HepG2 (cell line): ENCODE measurements around the gene COQ7. TPM values are rescaled to one million over a fixed set of nuclear protein-coding genes. Genes with fewer than 3 reads are reported as not detected.

Source experiments
- CREM ChIP-seq, 2 experiments: sonication (generic) in 1 of 2; formaldehyde crosslinking in 1 of 2; IDR thresholded peaks; 2 replicates each; pipeline versions ENCODE4 v1.4.0 to v1.6.1; 2016 to 2020; ENCODE audit warnings: antibody characterized with exemption in 1 of 2, mild to moderate bottlenecking in 1 of 2, missing genetic modification reagents in 1 of 2
- EEA1 ChIP-seq: sonication (generic); formaldehyde crosslinking; IDR thresholded peaks from 2 replicates; pipeline ENCODE4 v1.5.1; 2020; ENCODE audit warnings: mild to moderate bottlenecking, missing genetic modification reagents, borderline replicate concordance
- EHMT2 ChIP-seq: fragments of 200-600 bp; sonication (generic); IDR thresholded peaks from 2 replicates; pipeline ENCODE4 v1.7.0; 2017; ENCODE audit warnings: antibody characterized with exemption, low read depth, low read length, borderline replicate concordance
- ETV6 ChIP-seq: sonication (generic); formaldehyde crosslinking; conservative IDR thresholded peaks from 2 replicates; pipeline ENCODE4 v1.4.0; 2020; ENCODE audit warnings: missing genetic modification reagents
- FOXK2 ChIP-seq: fragments of 450-650 bp; IDR thresholded peaks from 2 replicates; pipeline ENCODE4 v1.6.1; 2016
- PRDM10 ChIP-seq: sonication (generic); formaldehyde crosslinking; IDR thresholded peaks from 2 replicates; pipeline ENCODE4 v1.4.0; 2020; ENCODE audit warnings: low read depth, missing genetic modification reagents
- SMARCC2 ChIP-seq: fragments of 450-650 bp; IDR thresholded peaks from 2 replicates; pipeline ENCODE4 v1.6.1; 2017; ENCODE audit warnings: antibody characterized with exemption, mild to moderate bottlenecking
- TFDP2 ChIP-seq: sonication (generic); formaldehyde crosslinking; IDR thresholded peaks from 2 replicates; pipeline ENCODE4 v1.4.0; 2020; ENCODE audit warnings: missing genetic modification reagents
- XBP1 ChIP-seq: sonication (generic); formaldehyde crosslinking; IDR thresholded peaks from 2 replicates; pipeline ENCODE4 v1.5.0; 2020; ENCODE audit warnings: missing genetic modification reagents
- ZFAT ChIP-seq: sonication (generic); formaldehyde crosslinking; conservative IDR thresholded peaks from 2 replicates; pipeline ENCODE4 v1.8.1; 2023; ENCODE audit warnings: missing genetic modification reagents, inconsistent platforms
- ZNF234 ChIP-seq: sonication (generic); formaldehyde crosslinking; conservative IDR thresholded peaks from 2 replicates; pipeline ENCODE4 v1.5.1; 2020; ENCODE audit warnings: mild to moderate bottlenecking, missing genetic modification reagents
- ZNF713 ChIP-seq: sonication (generic); formaldehyde crosslinking; IDR thresholded peaks from 2 replicates; pipeline ENCODE4 v1.4.0; 2020; ENCODE audit warnings: mild to moderate bottlenecking, missing genetic modification reagents
- ZNF790 ChIP-seq: sonication (generic); formaldehyde crosslinking; IDR thresholded peaks from 2 replicates; pipeline ENCODE4 v1.8.0; 2022; ENCODE audit warnings: missing genetic modification reagents, mild to moderate bottlenecking, borderline replicate concordance
- polyA plus RNA-seq, 8 experiments: library from polyadenylated mRNA; depleted of rRNA in 3 of 8; stranded (reverse) in 7 of 8; unstranded in 1 of 8; fragments of >200 nt; fragmentation: Illumina TruSeq in 4 of 8; extraction: Trizol in 4 of 8; gene quantifications; 2 replicates each; pipeline versions ENCODE4 v1.2.1 to v1.2.3, GENCODE V29; 2011 to 2016; ENCODE audit warnings: low read depth in 4 of 8, missing spikeins in 1 of 8, mixed read lengths in 1 of 8; ENCODE audit not compliant: insufficient read depth in 1 of 8
- total RNA-seq, 5 experiments: library from RNA; depleted of rRNA; stranded (reverse); fragments of >200 nt; fragmentation: Illumina TruSeq; extraction: Trizol; gene quantifications; 2 replicates each; pipeline ENCODE4 v1.2.3, GENCODE V29; 2016; ENCODE audit warnings: low read depth in 1 of 5
- TF ChIP-seq, protein P1 (sequence below), 2 experiments: fragments of 450-650 bp in 1 of 2; sonication (generic) in 1 of 2; formaldehyde crosslinking in 1 of 2; IDR thresholded peaks; 2 replicates each; pipeline versions ENCODE4 v1.6.1 to v1.8.0; 2016 to 2022; ENCODE audit warnings: antibody characterized with exemption in 1 of 2, mild to moderate bottlenecking in 1 of 2, missing genetic modification reagents in 1 of 2

COQ7 gene
- total and polyA plus RNA-seq, 2 of the 13 experiments (the other 11 are each of a cell fraction or from before 2014, with no cell fraction given) = 20.1 to 45.7 TPM

GRCh38 chr16:19086322-19087199, 19.1 kb downstream of the COQ7 start (continued):
- TF ChIP-seq SMARCC2 (no peak), ZNF790 (no peak), ZNF713 (CRISPR knock-in tag) (no peak), PRDM10 (peak; percentile 83), EHMT2 (no peak), TFDP2 (peak; percentile 68; the same call in 1 of the 2 replicates), XBP1 (CRISPR knock-in tag) (peak; percentile 84; the same call in 1 of the 2 replicates), FOXK2 (no peak), CREM (IDR thresholded peaks at IDR 0.05) (no peak), CREM (CRISPR knock-in tag; IDR thresholded peaks at IDR 0.05) (no peak), ETV6 (CRISPR knock-in tag) (peak; percentile 95), ZNF234 (no peak), ZFAT (CRISPR knock-in tag) (no peak), EEA1 (CRISPR knock-in tag) (peak; percentile 66; the same call in 1 of the 2 replicates)
- TF ChIP-seq, protein P1, sequence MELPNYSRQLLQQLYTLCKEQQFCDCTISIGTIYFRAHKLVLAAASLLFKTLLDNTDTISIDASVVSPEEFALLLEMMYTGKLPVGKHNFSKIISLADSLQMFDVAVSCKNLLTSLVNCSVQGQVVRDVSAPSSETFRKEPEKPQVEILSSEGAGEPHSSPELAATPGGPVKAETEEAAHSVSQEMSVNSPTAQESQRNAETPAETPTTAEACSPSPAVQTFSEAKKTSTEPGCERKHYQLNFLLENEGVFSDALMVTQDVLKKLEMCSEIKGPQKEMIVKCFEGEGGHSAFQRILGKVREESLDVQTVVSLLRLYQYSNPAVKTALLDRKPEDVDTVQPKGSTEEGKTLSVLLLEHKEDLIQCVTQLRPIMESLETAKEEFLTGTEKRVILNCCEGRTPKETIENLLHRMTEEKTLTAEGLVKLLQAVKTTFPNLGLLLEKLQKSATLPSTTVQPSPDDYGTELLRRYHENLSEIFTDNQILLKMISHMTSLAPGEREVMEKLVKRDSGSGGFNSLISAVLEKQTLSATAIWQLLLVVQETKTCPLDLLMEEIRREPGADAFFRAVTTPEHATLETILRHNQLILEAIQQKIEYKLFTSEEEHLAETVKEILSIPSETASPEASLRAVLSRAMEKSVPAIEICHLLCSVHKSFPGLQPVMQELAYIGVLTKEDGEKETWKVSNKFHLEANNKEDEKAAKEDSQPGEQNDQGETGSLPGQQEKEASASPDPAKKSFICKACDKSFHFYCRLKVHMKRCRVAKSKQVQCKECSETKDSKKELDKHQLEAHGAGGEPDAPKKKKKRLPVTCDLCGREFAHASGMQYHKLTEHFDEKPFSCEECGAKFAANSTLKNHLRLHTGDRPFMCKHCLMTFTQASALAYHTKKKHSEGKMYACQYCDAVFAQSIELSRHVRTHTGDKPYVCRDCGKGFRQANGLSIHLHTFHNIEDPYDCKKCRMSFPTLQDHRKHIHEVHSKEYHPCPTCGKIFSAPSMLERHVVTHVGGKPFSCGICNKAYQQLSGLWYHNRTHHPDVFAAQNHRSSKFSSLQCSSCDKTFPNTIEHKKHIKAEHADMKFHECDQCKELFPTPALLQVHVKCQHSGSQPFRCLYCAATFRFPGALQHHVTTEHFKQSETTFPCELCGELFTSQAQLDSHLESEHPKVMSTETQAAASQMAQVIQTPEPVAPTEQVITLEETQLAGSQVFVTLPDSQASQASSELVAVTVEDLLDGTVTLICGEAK (IDR thresholded peaks at IDR 0.05) = no peak
- TF ChIP-seq, protein P1 (CRISPR knock-in tag; IDR thresholded peaks at IDR 0.05) = peak; percentile 76; the same call in 1 of the 2 replicates
